WTC11 (cell line): Measurements from ENCODE around the gene ZNF516. TPM values are rescaled to one million over a fixed set of nuclear protein-coding genes. Genes with fewer than 3 reads are reported as not detected.

Experiments used
- ATAC-seq: fragments of 200-7000 bp; cut with Tn5 transposase; 2 replicates; pipeline ENCODE4 v1.10.0; 2021; ENCODE audit warnings: mild to moderate bottlenecking, moderate library complexity
- CTCF ChIA-PET: fragments of 300-600 bp; sonication (Branson Sonifier 250); formaldehyde crosslinking; loops from one replicate; lab custom pipeline; 2021; ENCODE audit warnings: antibody characterized with exemption; lab: Charles Lee
- POLR2A ChIA-PET: fragments of 350-600 bp; sonication (Branson Sonifier 250); formaldehyde crosslinking; loops from one replicate; lab custom pipeline; 2021; ENCODE audit warnings: antibody characterized with exemption; lab: Charles Lee
- DNase-seq: peaks from one replicate; pipeline ENCODE4 v3.0.0; 2021; ENCODE audit warnings: low spot score
- H3K27ac Mint-ChIP-seq: 2 replicates; pipeline ENCODE4 v1.8.0; 2021; ENCODE audit warnings: mixed read lengths
- H3K27me3 Mint-ChIP-seq: 2 replicates; pipeline ENCODE4 v1.8.0; 2021; ENCODE audit warnings: low read depth, mild to moderate bottlenecking, moderate library complexity, mixed read lengths
- H3K36me3 Mint-ChIP-seq: 2 replicates; pipeline ENCODE4 v1.8.0; 2021; ENCODE audit warnings: mixed read lengths
- H3K4me1 Mint-ChIP-seq: 2 replicates; pipeline ENCODE4 v1.8.0; 2022; ENCODE audit warnings: mixed read lengths
- H3K4me3 Mint-ChIP-seq: 2 replicates; pipeline ENCODE4 v1.8.0; 2021; ENCODE audit warnings: mild to moderate bottlenecking, moderate library complexity, mixed read lengths
- H3K9me3 Mint-ChIP-seq: 2 replicates; pipeline ENCODE4 v1.8.0; 2021; ENCODE audit warnings: mixed read lengths
- AR ChIP-seq: fragments of 250-450 bp; sonication (Bioruptor Pico); IDR thresholded peaks from 2 replicates; pipeline ENCODE4 v1.9.0; 2021; ENCODE audit warnings: mild to moderate bottlenecking
- ARID4B ChIP-seq: sonication (generic); formaldehyde crosslinking; IDR thresholded peaks from 2 replicates; pipeline ENCODE4 v1.8.0; 2023; ENCODE audit warnings: missing genetic modification reagents, mild to moderate bottlenecking, borderline replicate concordance
- ATF2 ChIP-seq: sonication (generic); formaldehyde crosslinking; IDR thresholded peaks from 2 replicates; pipeline ENCODE4 v1.8.1; 2022; ENCODE audit warnings: low read depth, missing genetic modification reagents, borderline replicate concordance
- CDX4 ChIP-seq: fragments of 250-450 bp; sonication (Bioruptor Pico); IDR thresholded peaks from 2 replicates; pipeline ENCODE4 v1.9.0; 2021; ENCODE audit warnings: moderate library complexity, mild to moderate bottlenecking, inconsistent platforms, borderline replicate concordance
- FOXJ3 ChIP-seq: sonication (generic); formaldehyde crosslinking; IDR thresholded peaks from 2 replicates; pipeline ENCODE4 v1.9.0; 2021; ENCODE audit warnings: missing genetic modification reagents, mild to moderate bottlenecking, borderline replicate concordance
- FOXP1 ChIP-seq: sonication (generic); formaldehyde crosslinking; IDR thresholded peaks from 2 replicates; pipeline ENCODE4 v1.8.0; 2022; ENCODE audit warnings: missing genetic modification reagents, mild to moderate bottlenecking, moderate library complexity, borderline replicate concordance
- HMGA2 ChIP-seq: fragments of 250-450 bp; sonication (Bioruptor Pico); IDR thresholded peaks from 2 replicates; pipeline ENCODE4 v1.4.0; 2021; ENCODE audit warnings: mild to moderate bottlenecking, moderate library complexity
- JUN ChIP-seq: sonication (generic); formaldehyde crosslinking; IDR thresholded peaks from 2 replicates; pipeline ENCODE4 v1.8.0; 2023; ENCODE audit warnings: mild to moderate bottlenecking, missing genetic modification reagents
- KAT7 ChIP-seq: sonication (generic); formaldehyde crosslinking; IDR thresholded peaks from 2 replicates; pipeline ENCODE4 v1.8.1; 2023; ENCODE audit warnings: missing genetic modification reagents, mild to moderate bottlenecking, borderline replicate concordance
- OVOL2 ChIP-seq: fragments of 250-450 bp; sonication (Bioruptor Pico); IDR thresholded peaks from 2 replicates; pipeline ENCODE4 v1.9.0; 2021; ENCODE audit warnings: mild to moderate bottlenecking, borderline replicate concordance
- SOX15 ChIP-seq: fragments of 250-450 bp; sonication (Bioruptor Pico); IDR thresholded peaks from 2 replicates; pipeline ENCODE4 v1.9.0; 2021; ENCODE audit warnings: mild to moderate bottlenecking
- STAT6 ChIP-seq: sonication (generic); formaldehyde crosslinking; conservative IDR thresholded peaks from 2 replicates; pipeline ENCODE4 v1.8.1; 2023; ENCODE audit warnings: mild to moderate bottlenecking, low read depth, missing genetic modification reagents, moderate library complexity
- ZMAT4 ChIP-seq: fragments of 250-450 bp; sonication (Bioruptor Pico); IDR thresholded peaks from 2 replicates; pipeline ENCODE4 v1.9.0; 2021; ENCODE audit warnings: mild to moderate bottlenecking
- ZNF121 ChIP-seq: sonication (generic); formaldehyde crosslinking; IDR thresholded peaks from 2 replicates; pipeline ENCODE4 v1.8.0; 2023; ENCODE audit warnings: missing genetic modification reagents
- ZNF317 ChIP-seq: sonication (generic); formaldehyde crosslinking; IDR thresholded peaks from 2 replicates; pipeline ENCODE4 v1.8.1; 2023; ENCODE audit warnings: low read depth, mild to moderate bottlenecking, moderate library complexity, missing genetic modification reagents, borderline replicate concordance
- ZNF396 ChIP-seq: fragments of 250-450 bp; sonication (Bioruptor Pico); IDR thresholded peaks from 2 replicates; pipeline ENCODE4 v1.8.0; 2021; ENCODE audit warnings: mild to moderate bottlenecking, moderate library complexity, borderline replicate concordance
- ZNF416 ChIP-seq: fragments of 250-450 bp; sonication (Bioruptor Pico); IDR thresholded peaks from 2 replicates; pipeline ENCODE4 v1.9.0; 2021; ENCODE audit warnings: mild to moderate bottlenecking, inconsistent platforms
- ZSCAN18 ChIP-seq: fragments of 250-450 bp; sonication (Bioruptor Pico); IDR thresholded peaks from 2 replicates; pipeline ENCODE4 v2.1.2; 2022; ENCODE audit warnings: mild to moderate bottlenecking, moderate library complexity
- total RNA-seq: library from RNA; stranded (reverse); gene quantifications from 3 replicates; pipeline ENCODE4 v1.2.3, GENCODE V29; 2021

The ZNF516 gene
- total RNA-seq, 1 experiment from 2014 or later = 58.6 TPM

GRCh38 chr18:76532875-76533274 is 37.8 kb upstream of the ZNF516 start (continued):
- no peak for TF ChIP-seq ZMAT4

- TF ChIP-seq ZNF396 (CRISPR knock-in tag) (no peak), ZNF121 (CRISPR knock-in tag) (no peak), AR (CRISPR knock-in tag) (no peak), ZMAT4 (no peak), OVOL2 (CRISPR knock-in tag) (no peak), ZSCAN18 (CRISPR knock-in tag) (no peak), KAT7 (CRISPR knock-in tag) (no peak)
- Mint-ChIP-seq H3K27me3 (peaks cover 11% of the 10 kb centered on the region), H3K27ac (no peak overlapping the region), H3K9me3 (no peaks in the 10 kb centered on the region), H3K4me1 (peaks cover 19% of the 10 kb centered on the region), H3K36me3 (no peaks in the 10 kb centered on the region), H3K4me3 (no peak overlapping the region)
- no peak for DNase-seq
- ChIA-PET CTCF (no interaction called here), POLR2A (interaction anchor here (0.6 kb wide), 1 partner anchor 38 kb away, joined by 3 read pairs; no protein-coding TSS in a partner anchor)
- no peak for ATAC-seq
Measured at GRCh38 chr18:76530846-76531245, 35.8 kb upstream of the ZNF516 start.

GRCh38 chr18:76530391-76530790 is 35.3 kb upstream of the ZNF516 start:
- ChIA-PET CTCF (no interaction called here), POLR2A (no interaction called here)
- no peak overlapping the region for H3K4me3 Mint-ChIP-seq

More at GRCh38 chr18:76530391-76530790, 35.3 kb upstream of the ZNF516 start:
- H3K27ac Mint-ChIP-seq = no peak overlapping the region
- no peak for ATAC-seq
- TF ChIP-seq ARID4B (CRISPR knock-in tag) (no peak), HMGA2 (CRISPR knock-in tag) (no peak), SOX15 (CRISPR knock-in tag) (no peak), CDX4 (CRISPR knock-in tag) (no peak), JUN (CRISPR knock-in tag) (no peak), ZNF416 (CRISPR knock-in tag) (no peak), ATF2 (CRISPR knock-in tag) (no peak), FOXJ3 (CRISPR knock-in tag) (no peak), FOXP1 (no peak), ZNF317 (CRISPR knock-in tag) (no peak), STAT6 (CRISPR knock-in tag) (no peak), ZNF396 (CRISPR knock-in tag) (no peak)
- no peaks in the 10 kb centered on the region for H3K9me3 Mint-ChIP-seq
- DNase-seq = no peak
- H3K27me3 Mint-ChIP-seq = peaks cover 12% of the 10 kb centered on the region
- no peaks in the 10 kb centered on the region for H3K36me3 Mint-ChIP-seq
- H3K4me1 Mint-ChIP-seq = peaks cover 21% of the 10 kb centered on the region
